GM19351 (cell line): ENCODE data around the gene ZMYND8.
"Not testable (repeated sequence)": the region's sequence is repeated elsewhere in the genome, so short reads cannot be mapped to it uniquely, and the experiment has no call there.

Source experiments
- ATAC-seq: cut with Tn5 transposase; IDR thresholded peaks from one replicate; pipeline ENCODE4 v1.9.1; 2021; ENCODE audit warnings: mild to moderate bottlenecking, moderate library complexity; ENCODE audit not compliant: unreplicated experiment

The ZMYND8 gene

GRCh38 chr20:47373206-47373733 lies 16.8 kb upstream of the ZMYND8 start:
- no peak for ATAC-seq

GRCh38 chr20:47370850-47371782 lies 14.6 kb upstream of the ZMYND8 start:
- no peak for ATAC-seq

- ATAC-seq: no peak
Measured at GRCh38 chr20:47370214-47370613, 13.7 kb upstream of the ZMYND8 start.

GRCh38 chr20:47368301-47368700 lies 11.8 kb upstream of the ZMYND8 start:
- ATAC-seq: no peak

- ATAC-seq: not testable (repeated sequence)
Measured at GRCh38 chr20:47366301-47366700, 9.8 kb upstream of the ZMYND8 start.

GRCh38 chr20:47365023-47365764 lies 8.7 kb upstream of the ZMYND8 start:
- ATAC-seq: no peak

- no peak for ATAC-seq
Measured at GRCh38 chr20:47362361-47363219, 6.1 kb upstream of the ZMYND8 start.

- ATAC-seq: no peak
Measured at GRCh38 chr20:47361057-47361915, 4.8 kb upstream of the ZMYND8 start.

GRCh38 chr20:47360297-47361056 lies 4.0 kb upstream of the ZMYND8 start:
- ATAC-seq: no peak

- no peak for ATAC-seq
Measured at GRCh38 chr20:47359530-47360296, 3.2 kb upstream of the ZMYND8 start.

GRCh38 chr20:47358672-47359529 lies 2.4 kb upstream of the ZMYND8 start:
- no peak for ATAC-seq

GRCh38 chr20:47358039-47358671 lies 1.7 kb upstream of the ZMYND8 start:
- no peak for ATAC-seq

GRCh38 chr20:47357296-47358038 lies 968 bp upstream of the ZMYND8 start:
- ATAC-seq: peak; percentile 68

GRCh38 chr20:47356220-47356525 lies 326 bp downstream of the ZMYND8 start:
- no peak for ATAC-seq

GRCh38 chr20:47355489-47356219 lies 845 bp downstream of the ZMYND8 start:
- no peak for ATAC-seq
